Mesodermal cell (in vitro differentiated cells): ENCODE results near the gene TMEM233.

Experiments used
- H3K27ac ChIP-seq: 2 replicates; pipeline ENCODE4 v1.7.0; 2013; ENCODE audit warnings: mild to moderate bottlenecking, low read depth, low read length, moderate library complexity; ENCODE audit not compliant: severe bottlenecking
- H3K36me3 ChIP-seq: 2 replicates; pipeline ENCODE4 v1.7.1; 2013; ENCODE audit warnings: mild to moderate bottlenecking, low read length, moderate library complexity; ENCODE audit not compliant: control insufficient read depth, insufficient read depth
- H3K4me1 ChIP-seq: one replicate; pipeline ENCODE4 v1.7.1; 2013; ENCODE audit warnings: mild to moderate bottlenecking, low read length; ENCODE audit not compliant: insufficient read depth, control insufficient read depth, poor library complexity, severe bottlenecking
- H3K4me3 ChIP-seq: 2 replicates; pipeline ENCODE4 v1.7.0; 2013; ENCODE audit warnings: low read length, control low read depth, mild to moderate bottlenecking; ENCODE audit not compliant: insufficient read depth, poor library complexity, severe bottlenecking; ENCODE audit errors: extremely low read depth
- H3K9me3 ChIP-seq: 2 replicates; pipeline ENCODE4 v1.7.1; 2013; ENCODE audit warnings: mild to moderate bottlenecking, low read length, moderate library complexity; ENCODE audit not compliant: control insufficient read depth
- WGBS, 2 experiments: methylation state at CpG; one replicate each; pipeline ENCODE4 v1.1.5; 2013; ENCODE audit warnings: missing lambda C conversion rate in 2 of 2; ENCODE audit not compliant: insufficient coverage in 2 of 2; 5-methylcytosine and 5-hydroxymethylcytosine counted together

TMEM233 gene

DNA sequence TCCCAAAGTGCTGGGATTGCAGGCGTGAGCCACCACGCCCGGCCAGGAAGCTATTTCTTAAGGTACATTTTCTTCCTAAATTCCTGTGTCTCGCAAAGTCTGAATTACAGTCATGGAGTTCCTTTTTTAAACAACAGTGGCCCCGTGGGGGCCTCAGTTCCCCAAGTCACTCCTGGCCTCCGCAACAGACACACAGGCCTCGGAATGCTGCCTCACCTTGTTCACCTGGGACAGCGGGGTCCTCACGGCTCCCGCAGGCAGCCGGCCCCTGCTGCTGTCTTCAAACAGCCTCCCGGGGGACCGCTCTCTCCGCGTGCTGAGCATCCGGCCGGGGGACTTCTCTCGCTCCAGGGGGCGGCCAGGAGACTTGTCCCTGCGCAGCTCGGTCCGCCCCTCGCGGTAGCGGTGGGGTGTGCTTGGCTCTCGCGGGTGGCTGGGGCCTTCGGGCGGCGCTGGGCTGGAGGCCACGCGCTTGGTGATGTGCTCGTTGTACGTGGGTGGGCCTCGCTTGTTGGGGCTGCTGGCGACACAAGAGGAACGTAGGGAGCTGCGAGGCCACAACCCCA, 96.4 kb downstream of the TMEM233 start:
- Histone ChIP-seq H3K27ac (no peak overlapping the region), H3K9me3 (no peaks in the 10 kb centered on the region), H3K36me3 (peaks cover 72% of the 10 kb centered on the region), H3K4me1 (no peaks in the 10 kb centered on the region), H3K4me3 (no peak overlapping the region)
- WGBS, 2 experiments, result 94 to 98% methylated on average over 24 to 37 of the region's 38 CpGs

DNA sequence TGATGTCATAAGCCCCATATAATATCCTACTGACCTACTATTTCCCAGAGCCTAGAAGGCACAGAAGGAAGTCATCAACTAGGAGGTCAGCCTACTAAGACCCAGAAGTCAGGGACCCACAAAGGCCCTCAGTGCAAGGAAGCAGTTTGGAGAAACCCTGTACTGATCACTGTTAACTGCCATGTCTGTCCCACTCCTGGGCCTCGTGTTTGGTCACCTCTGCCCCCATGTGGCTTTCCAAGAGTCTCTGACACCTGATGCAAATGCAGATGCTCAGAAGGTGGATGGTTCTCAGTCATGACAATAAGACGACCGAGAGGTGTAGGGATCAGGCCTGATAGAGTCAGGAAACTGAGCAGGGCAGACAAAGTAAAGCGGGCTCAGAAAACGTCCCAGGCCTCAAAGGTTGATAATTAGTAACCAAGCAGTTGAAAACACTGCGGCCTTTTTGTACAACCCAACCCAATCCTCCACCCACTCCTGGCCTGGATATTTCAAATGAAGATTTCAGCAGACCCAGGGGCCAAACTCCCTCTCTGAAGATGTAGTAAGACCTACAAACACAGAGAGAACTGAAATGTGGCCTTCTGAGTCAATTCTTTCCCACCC, 97.7 kb downstream of the TMEM233 start:
- no peaks in the 10 kb centered on the region for H3K9me3 ChIP-seq
- no peaks in the 10 kb centered on the region for H3K4me1 ChIP-seq
- peaks cover 69% of the 10 kb centered on the region for H3K36me3 ChIP-seq
- H3K27ac ChIP-seq, result no peak overlapping the region
- H3K4me3 ChIP-seq, result no peak overlapping the region
- 81 to 95% methylated on average over 3 to 6 of the region's 6 CpGs for WGBS, 2 experiments

DNA sequence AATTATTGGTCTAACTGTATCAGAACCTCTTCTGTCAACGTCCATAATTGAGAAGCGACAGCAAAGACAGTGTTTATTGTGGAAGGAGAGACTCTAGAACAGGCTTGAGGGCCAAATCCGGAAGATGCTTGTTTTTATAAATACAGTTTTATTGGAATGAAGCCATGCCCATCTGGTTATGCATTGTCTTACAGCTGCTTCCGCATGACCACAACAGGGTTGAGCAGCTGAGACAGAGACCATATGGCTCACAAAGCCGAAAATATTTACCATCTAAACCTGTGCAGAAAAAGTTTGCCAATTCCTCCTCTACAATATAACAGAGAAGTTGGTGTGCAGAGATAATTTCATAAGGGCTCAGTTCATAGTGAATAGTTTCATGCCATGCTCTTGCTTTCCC, 98.8 kb downstream of the TMEM233 start:
- Histone ChIP-seq H3K36me3 (peaks cover 65% of the 10 kb centered on the region), H3K9me3 (no peaks in the 10 kb centered on the region), H3K4me3 (no peak overlapping the region), H3K27ac (no peak overlapping the region), H3K4me1 (no peaks in the 10 kb centered on the region)
- 100% methylated on average over 3 to 4 of the region's 5 CpGs for WGBS, 2 experiments
